ENCODE measurements around the gene C10orf53. TPM values are rescaled to one million over a fixed set of nuclear protein-coding genes. Genes with fewer than 3 reads are reported as not detected.

The C10orf53 gene
- total RNA-seq (ENCODE audit: low replicate concordance): not detected in 2 replicates

DNA sequence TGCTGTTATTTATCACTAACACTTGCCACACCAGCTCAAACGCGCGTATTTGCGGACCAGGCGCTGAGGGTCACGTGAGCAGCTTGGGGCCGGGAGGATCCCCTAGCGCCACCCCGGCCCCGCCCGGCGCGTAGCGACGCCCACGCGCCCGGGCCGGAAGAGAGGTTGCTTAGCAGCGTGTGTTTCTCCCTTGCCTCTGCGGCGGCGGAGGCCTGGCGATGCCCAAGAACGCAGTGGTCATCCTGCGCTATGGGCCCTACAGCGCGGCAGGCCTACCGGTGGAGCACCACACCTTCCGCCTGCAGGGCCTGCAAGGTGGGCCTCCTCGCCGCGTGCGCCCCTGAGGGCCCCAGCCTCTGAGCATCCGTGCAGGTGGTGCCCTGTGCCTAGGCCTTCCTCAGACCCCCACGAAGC lies at the start of gene C10orf53:
TSS of gene C10orf53 (plus strand) at position 172 of the 414 bp plus-strand sequence. CDS start at position 219, 47 bp downstream.
- Histone ChIP-seq H3K36me3 (no peaks in the 10 kb centered on the region), H3F3A (ENCODE audit: low read depth) (no peaks in the 10 kb centered on the region), H3K27ac (no peak within 1 kb of the TSS), H2AFZ (replicated peaks) (peak within 1 kb of the TSS; percentile 99), H3K79me2 (ENCODE audit: low read depth) (no peaks in the 10 kb centered on the region), H3K4me1 (peaks cover 9% of the 10 kb centered on the region), H4K20me1 (ENCODE audit: low read depth) (no peaks in the 10 kb centered on the region), H3K9me3 (ENCODE audit: low read depth) (no peaks in the 10 kb centered on the region), H3K9ac (no peak within 1 kb of the TSS), H3K27me3 (peaks cover 80% of the 10 kb centered on the region), H3K4me2 (peak within 1 kb of the TSS; percentile 88), H3K4me3 (peak within 1 kb of the TSS; percentile 55)
- Mint-ChIP-seq H3K36me3 (no peaks in the 10 kb centered on the region), H3K4me3 (peak within 1 kb of the TSS; percentile 77), H3K9me3 (no peaks in the 10 kb centered on the region), H3K4me1 (peaks cover 5% of the 10 kb centered on the region), H3K27me3 (ENCODE audit: insufficient read depth, low read depth) (peaks cover 10% of the 10 kb centered on the region), H3K27ac (no peak within 1 kb of the TSS)
- peak; percentile 31 for TF ChIP-seq EZH2 (IDR thresholded peaks at IDR 0.05)
- TF ChIP-seq, protein P1, sequence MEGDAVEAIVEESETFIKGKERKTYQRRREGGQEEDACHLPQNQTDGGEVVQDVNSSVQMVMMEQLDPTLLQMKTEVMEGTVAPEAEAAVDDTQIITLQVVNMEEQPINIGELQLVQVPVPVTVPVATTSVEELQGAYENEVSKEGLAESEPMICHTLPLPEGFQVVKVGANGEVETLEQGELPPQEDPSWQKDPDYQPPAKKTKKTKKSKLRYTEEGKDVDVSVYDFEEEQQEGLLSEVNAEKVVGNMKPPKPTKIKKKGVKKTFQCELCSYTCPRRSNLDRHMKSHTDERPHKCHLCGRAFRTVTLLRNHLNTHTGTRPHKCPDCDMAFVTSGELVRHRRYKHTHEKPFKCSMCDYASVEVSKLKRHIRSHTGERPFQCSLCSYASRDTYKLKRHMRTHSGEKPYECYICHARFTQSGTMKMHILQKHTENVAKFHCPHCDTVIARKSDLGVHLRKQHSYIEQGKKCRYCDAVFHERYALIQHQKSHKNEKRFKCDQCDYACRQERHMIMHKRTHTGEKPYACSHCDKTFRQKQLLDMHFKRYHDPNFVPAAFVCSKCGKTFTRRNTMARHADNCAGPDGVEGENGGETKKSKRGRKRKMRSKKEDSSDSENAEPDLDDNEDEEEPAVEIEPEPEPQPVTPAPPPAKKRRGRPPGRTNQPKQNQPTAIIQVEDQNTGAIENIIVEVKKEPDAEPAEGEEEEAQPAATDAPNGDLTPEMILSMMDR (IDR thresholded peaks at IDR 0.05): no peak
- DNase-seq (ENCODE audit: low spot score): peak; percentile 89

DNA sequence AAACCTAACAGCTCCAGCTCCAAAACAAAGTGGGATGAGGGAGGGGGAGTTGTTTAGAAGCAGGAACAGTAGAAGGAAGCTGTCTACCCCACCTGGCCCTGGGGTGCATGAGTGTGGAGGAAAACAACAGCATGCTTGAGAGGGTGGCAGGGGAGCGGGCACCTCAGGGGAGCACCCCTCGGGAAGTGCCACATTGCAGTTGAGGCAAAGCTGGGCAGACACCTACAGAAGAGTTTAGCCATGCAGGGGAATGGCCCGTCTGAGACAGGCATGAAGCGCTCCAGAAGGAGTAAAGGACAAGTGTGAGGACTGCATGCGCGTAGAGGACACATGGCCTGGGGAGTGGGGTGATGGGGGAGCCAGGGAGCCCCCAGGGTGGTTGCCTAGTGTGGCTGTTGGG lies 47.5 kb upstream of the C10orf53 start:
- no peak for DNase-seq (ENCODE audit: low spot score)
- Histone ChIP-seq H3K27me3 (peaks cover 27% of the 10 kb centered on the region), H4K20me1 (ENCODE audit: low read depth) (no peaks in the 10 kb centered on the region), H3K4me1 (no peaks in the 10 kb centered on the region), H3K36me3 (no peaks in the 10 kb centered on the region), H3K27ac (no peak overlapping the region), H2AFZ (replicated peaks) (no peak overlapping the region), H3F3A (ENCODE audit: low read depth) (no peaks in the 10 kb centered on the region), H3K9me3 (ENCODE audit: low read depth) (no peaks in the 10 kb centered on the region), H3K4me2 (no peak overlapping the region), H3K79me2 (ENCODE audit: low read depth) (no peaks in the 10 kb centered on the region), H3K9ac (no peak overlapping the region), H3K4me3 (no peak overlapping the region)
- Mint-ChIP-seq H3K9me3 (no peaks in the 10 kb centered on the region), H3K27ac (no peak overlapping the region), H3K4me1 (no peaks in the 10 kb centered on the region), H3K36me3 (no peaks in the 10 kb centered on the region), H3K4me3 (no peak overlapping the region), H3K27me3 (ENCODE audit: insufficient read depth, low read depth) (peaks cover 16% of the 10 kb centered on the region)
- TF ChIP-seq, protein P1 (IDR thresholded peaks at IDR 0.05): no peak
- TF ChIP-seq EZH2 (IDR thresholded peaks at IDR 0.05) (no peak), EZH2phosphoT487 (IDR thresholded peaks at IDR 0.05) (no peak)

- no peaks in the 10 kb centered on the region for H4K20me1 ChIP-seq (ENCODE audit: low read depth)
- H3K4me1 ChIP-seq: no peaks in the 10 kb centered on the region
- no peak for DNase-seq (ENCODE audit: low spot score)
- H3K27me3 ChIP-seq: peaks cover 34% of the 10 kb centered on the region
- H3K27ac ChIP-seq: no peak overlapping the region
- Mint-ChIP-seq H3K27ac (no peak overlapping the region), H3K27me3 (ENCODE audit: insufficient read depth, low read depth) (peaks cover 16% of the 10 kb centered on the region), H3K36me3 (no peaks in the 10 kb centered on the region), H3K4me1 (no peaks in the 10 kb centered on the region), H3K9me3 (no peaks in the 10 kb centered on the region), H3K4me3 (no peak overlapping the region)
- no peak overlapping the region for H3K9ac ChIP-seq
- no peak overlapping the region for H3K4me3 ChIP-seq
- no peaks in the 10 kb centered on the region for H3K36me3 ChIP-seq
- no peaks in the 10 kb centered on the region for H3F3A ChIP-seq (ENCODE audit: low read depth)
- H3K79me2 ChIP-seq (ENCODE audit: low read depth): no peaks in the 10 kb centered on the region
- TF ChIP-seq EZH2 (IDR thresholded peaks at IDR 0.05) (no peak), EZH2phosphoT487 (IDR thresholded peaks at IDR 0.05) (no peak)
- TF ChIP-seq, protein P1 (IDR thresholded peaks at IDR 0.05): no peak
- no peak overlapping the region for H2AFZ ChIP-seq (replicated peaks)
- H3K4me2 ChIP-seq: no peak overlapping the region
- H3K9me3 ChIP-seq (ENCODE audit: low read depth): no peaks in the 10 kb centered on the region
Measured at GRCh38 chr10:49632406-49633317, 46.8 kb upstream of the C10orf53 start.
